IMR-90 (cell line): ENCODE results near the gene TENT5C. TPM values are rescaled to one million over a fixed set of nuclear protein-coding genes. Genes with fewer than 3 reads are reported as not detected.

Experiments used
- ATAC-seq: fragments of 200-7000 bp; cut with Tn5 transposase; 2 replicates; pipeline ENCODE4 v1.9.1; 2020; ENCODE audit warnings: low read depth, mild to moderate bottlenecking, moderate library complexity
- BruUV-seq: library from RNA; stranded (reverse); fragments of 400-500 nt; replicated peaks from 2 replicates; lab custom pipeline; 2021; lab: Mats Ljungman, UMichigan
- CTCF ChIA-PET: fragments of 300-600 bp; formaldehyde crosslinking; extraction: SDS; loops from one replicate; lab custom pipeline; 2021; ENCODE audit warnings: antibody characterized with exemption; lab: Yijun Ruan, JAX
- POLR2A ChIA-PET: fragments of 300-600 bp; sonication (Branson Sonifier 250); formaldehyde crosslinking; loops from one replicate; lab custom pipeline; 2022; ENCODE audit warnings: antibody characterized with exemption; ENCODE audit not compliant: unreplicated experiment; lab: Charles Lee
- DNase-seq: peaks from one replicate; pipeline ENCODE4 v3.0.0; 2013
- H2AFZ ChIP-seq: replicated peaks from 2 replicates; pipeline ENCODE3; 2013; ENCODE audit warnings: low read length, mild to moderate bottlenecking; ENCODE audit not compliant: poor library complexity
- H2AK5ac ChIP-seq: 2 replicates; pipeline ENCODE4 v1.6.1; 2013; ENCODE audit warnings: low read depth, low read length, inconsistent platforms
- H2AK9ac ChIP-seq: replicated peaks from 2 replicates; pipeline ENCODE3; 2013; ENCODE audit warnings: mild to moderate bottlenecking, low read depth, low read length, moderate library complexity; ENCODE audit not compliant: poor library complexity
- H2BK120ac ChIP-seq: 2 replicates; pipeline ENCODE4 v1.6.1; 2013; ENCODE audit warnings: low read depth, low read length, inconsistent platforms
- H2BK15ac ChIP-seq: 3 replicates; pipeline ENCODE4 v1.6.1; 2013; ENCODE audit warnings: low read depth, low read length, inconsistent platforms
- H2BK20ac ChIP-seq: 2 replicates; pipeline ENCODE4 v1.6.1; 2013; ENCODE audit warnings: low read depth, mild to moderate bottlenecking, inconsistent platforms, low read length, moderate library complexity
- H2BK5ac ChIP-seq: 2 replicates; pipeline ENCODE4 v1.6.1; 2013; ENCODE audit warnings: mild to moderate bottlenecking, low read depth, low read length, inconsistent platforms; ENCODE audit not compliant: poor library complexity, severe bottlenecking
- H3K14ac ChIP-seq: replicated peaks from 2 replicates; pipeline ENCODE4 v1.6.1; 2013; ENCODE audit warnings: low read depth, low read length, inconsistent platforms
- H3K18ac ChIP-seq: 2 replicates; pipeline ENCODE4 v1.6.1; 2013; ENCODE audit warnings: low read depth, low read length, control low read depth
- H3K23ac ChIP-seq: 2 replicates; pipeline ENCODE4 v1.6.1; 2013; ENCODE audit warnings: low read depth, low read length, inconsistent platforms
- H3K27ac ChIP-seq: 2 replicates; pipeline ENCODE4 v1.5.1; 2013; ENCODE audit warnings: mild to moderate bottlenecking, control low read depth, low read length; ENCODE audit not compliant: insufficient read depth
- H3K27me3 ChIP-seq: 2 replicates; pipeline ENCODE4 v1.6.1; 2013; ENCODE audit warnings: low read length; ENCODE audit not compliant: control insufficient read depth, insufficient read depth
- H3K36me3 ChIP-seq: 2 replicates; pipeline ENCODE4 v1.6.1; 2013; ENCODE audit warnings: low read length, mixed read lengths; ENCODE audit not compliant: control insufficient read depth, insufficient read depth
- H3K4ac ChIP-seq: 2 replicates; pipeline ENCODE4 v1.6.1; 2013; ENCODE audit warnings: low read depth, low read length, inconsistent platforms
- H3K4me1 ChIP-seq: 2 replicates; pipeline ENCODE4 v1.6.1; 2013; ENCODE audit warnings: low read length, mixed read lengths; ENCODE audit not compliant: control insufficient read depth, insufficient read depth
- H3K4me2 ChIP-seq: 2 replicates; pipeline ENCODE4 v1.6.1; 2013; ENCODE audit warnings: low read depth, mild to moderate bottlenecking, control low read depth, low read length, moderate library complexity
- H3K4me3 ChIP-seq: 2 replicates; pipeline ENCODE4 v1.5.1; 2013; ENCODE audit warnings: low read depth, mild to moderate bottlenecking, control low read depth, low read length, moderate library complexity; ENCODE audit not compliant: insufficient read depth
- H3K56ac ChIP-seq: 2 replicates; pipeline ENCODE4 v1.6.1; 2013; ENCODE audit warnings: low read length, inconsistent platforms; ENCODE audit not compliant: insufficient read depth; ENCODE audit errors: extremely low read depth
- H3K79me1 ChIP-seq, 2 experiments: 2 replicates each; pipeline ENCODE4 v1.6.1; 2013; ENCODE audit warnings: low read length in 2 of 2, inconsistent platforms in 1 of 2, low read depth in 1 of 2
- H3K9ac ChIP-seq: 2 replicates; pipeline ENCODE4 v1.6.1; 2013; ENCODE audit warnings: low read depth, low read length, control low read depth
- H3K9me1 ChIP-seq: 2 replicates; pipeline ENCODE4 v1.6.1; 2013; ENCODE audit warnings: low read length, inconsistent platforms; ENCODE audit not compliant: insufficient read depth
- H3K9me3 ChIP-seq: 2 replicates; pipeline ENCODE4 v1.6.1; 2013; ENCODE audit warnings: low read length; ENCODE audit not compliant: control insufficient read depth, insufficient read depth
- H4K20me1 ChIP-seq: 2 replicates; pipeline ENCODE4 v1.6.1; 2013; ENCODE audit warnings: low read length, inconsistent platforms; ENCODE audit not compliant: insufficient read depth
- H4K5ac ChIP-seq: 2 replicates; pipeline ENCODE4 v1.6.1; 2013; ENCODE audit warnings: mild to moderate bottlenecking, low read depth, low read length, control low read depth
- H4K8ac ChIP-seq, 2 experiments: 2 replicates each; pipeline ENCODE4 v1.6.1; 2013; ENCODE audit warnings: low read depth in 2 of 2, low read length in 2 of 2, control low read depth in 1 of 2, inconsistent platforms in 1 of 2
- H4K91ac ChIP-seq: 2 replicates; pipeline ENCODE4 v1.6.1; 2013; ENCODE audit warnings: low read depth, low read length, inconsistent platforms; ENCODE audit not compliant: insufficient read depth
- USF2 ChIP-seq: fragments of 150-350 bp; IDR thresholded peaks from 2 replicates; pipeline ENCODE4 v1.6.1; 2017; ENCODE audit warnings: mild to moderate bottlenecking, antibody characterized with exemption, low read length, low read depth
- WGBS, 2 experiments: methylation state at CpG; one replicate each; pipeline versions ENCODE4 v1.1.5 to v1.1.7; 2013; ENCODE audit warnings: missing lambda C conversion rate in 2 of 2; ENCODE audit not compliant: insufficient read length in 1 of 2; ENCODE audit errors: extremely low coverage in 2 of 2; 5-methylcytosine and 5-hydroxymethylcytosine counted together
- dilution Hi-C: fragments of 300-500 bp; cut with HindIII; formaldehyde crosslinking; loops from one replicate; pipeline ENCODE4 v1.14.3; 2018; ENCODE audit warnings: low sequenced_read_pairs; ENCODE audit not compliant: unreplicated experiment
- in situ Hi-C: fragments of 300-500 bp; cut with MboI; formaldehyde crosslinking; loops from 3 replicates; pipeline ENCODE4 v1.14.3; 2019; ENCODE audit warnings: low sequenced_read_pairs, inconsistent platforms, mixed read lengths
- intact Hi-C: fragments of 100-400 bp; cut with micrococcal nuclease; formaldehyde crosslinking; loops from 2 replicates; pipeline ENCODE4 v1.10.0; 2022
- polyA plus RNA-seq, 3 experiments: library from polyadenylated mRNA; depleted of rRNA; stranded (reverse); fragments of >200 nt; gene quantifications; 2 replicates each; pipeline ENCODE4 v1.2.3, GENCODE V29; 2012; ENCODE audit warnings: low replicate concordance in 1 of 3
- total RNA-seq: library from RNA; depleted of rRNA; stranded (reverse); fragments of >200 nt; gene quantifications from 2 replicates; pipeline ENCODE4 v1.2.3, GENCODE V29; 2012

The TENT5C gene
- total and polyA plus RNA-seq, 2 of the 4 experiments (the other 2 are of a cell fraction), result 1.5 to 4.1 TPM

- Histone ChIP-seq H3K9me3 (peaks cover 2% of the 10 kb centered on the region), H3K9ac (no peak overlapping the region), H2AK5ac (no peak overlapping the region), H3K18ac (no peak overlapping the region), H2AFZ (no peak overlapping the region), H2BK20ac (no peak overlapping the region), H3K23ac (no peak overlapping the region), H3K9me1 (no peaks in the 10 kb centered on the region), H3K27ac (no peak overlapping the region), H3K4ac (no peak overlapping the region), H4K91ac (no peak overlapping the region), H3K36me3 (no peaks in the 10 kb centered on the region), H3K4me3 (no peak overlapping the region), H3K4me1 (no peaks in the 10 kb centered on the region), H3K14ac (no peak overlapping the region; the same call in 1 of the 2 replicates), H2AK9ac (no peak overlapping the region), H2BK15ac (no peak overlapping the region), H2BK5ac (no peak overlapping the region), H3K4me2 (no peak overlapping the region), H4K20me1 (no peaks in the 10 kb centered on the region), H3K27me3 (peaks cover 16% of the 10 kb centered on the region), H3K79me1 (no peaks in the 10 kb centered on the region), H2BK120ac (no peak overlapping the region), H4K5ac (no peak overlapping the region), H3K56ac (no peak overlapping the region), H4K8ac (no peak overlapping the region)
- intact Hi-C loops (no loop called here), dilution Hi-C loops (no loop called here), in situ Hi-C loops (no loop called here)
- no peak for ATAC-seq
- no CpG with 5 or more reads among the region's 2 CpGs for WGBS, 2 experiments
- DNase-seq, result no peak
- no TSS peak for BruUV-seq
- TF ChIP-seq USF2, result no peak
- CTCF ChIA-PET, result no interaction called here
- POLR2A ChIA-PET, result no interaction called here
Observed at GRCh38 chr1:117561071-117561470, 44.8 kb upstream of the TENT5C start.
